ENCODE measurements around the gene FBXO28.
A peak's percentile ranks its signal among the peaks of the same experiment; 100 is the strongest.

- TF ChIP-seq TEAD4 (IDR thresholded peaks at IDR 0.05; ENCODE audit: borderline replicate concordance, insufficient read depth) = no peak
- TF ChIP-seq CTCF (IDR thresholded peaks at IDR 0.05) = peak; percentile 40
- TF ChIP-seq REST (IDR thresholded peaks at IDR 0.05; ENCODE audit: low read depth, low read length) = no peak
- no peak for TF ChIP-seq RFX5 (IDR thresholded peaks at IDR 0.05; ENCODE audit: low read length)
- no peak for TF ChIP-seq RAD21 (IDR thresholded peaks at IDR 0.05; ENCODE audit: low read length)
Measured at GRCh38 chr1:224170748-224171478, 57.0 kb downstream of the FBXO28 start.

Measured in SK-N-SH (cell line).